ENCODE results near the gene DHRS2.
"Not testable (repeated sequence)": the region's sequence is repeated elsewhere in the genome, so short reads cannot be mapped to it uniquely, and the experiment has no call there.

The DHRS2 gene

DNA sequence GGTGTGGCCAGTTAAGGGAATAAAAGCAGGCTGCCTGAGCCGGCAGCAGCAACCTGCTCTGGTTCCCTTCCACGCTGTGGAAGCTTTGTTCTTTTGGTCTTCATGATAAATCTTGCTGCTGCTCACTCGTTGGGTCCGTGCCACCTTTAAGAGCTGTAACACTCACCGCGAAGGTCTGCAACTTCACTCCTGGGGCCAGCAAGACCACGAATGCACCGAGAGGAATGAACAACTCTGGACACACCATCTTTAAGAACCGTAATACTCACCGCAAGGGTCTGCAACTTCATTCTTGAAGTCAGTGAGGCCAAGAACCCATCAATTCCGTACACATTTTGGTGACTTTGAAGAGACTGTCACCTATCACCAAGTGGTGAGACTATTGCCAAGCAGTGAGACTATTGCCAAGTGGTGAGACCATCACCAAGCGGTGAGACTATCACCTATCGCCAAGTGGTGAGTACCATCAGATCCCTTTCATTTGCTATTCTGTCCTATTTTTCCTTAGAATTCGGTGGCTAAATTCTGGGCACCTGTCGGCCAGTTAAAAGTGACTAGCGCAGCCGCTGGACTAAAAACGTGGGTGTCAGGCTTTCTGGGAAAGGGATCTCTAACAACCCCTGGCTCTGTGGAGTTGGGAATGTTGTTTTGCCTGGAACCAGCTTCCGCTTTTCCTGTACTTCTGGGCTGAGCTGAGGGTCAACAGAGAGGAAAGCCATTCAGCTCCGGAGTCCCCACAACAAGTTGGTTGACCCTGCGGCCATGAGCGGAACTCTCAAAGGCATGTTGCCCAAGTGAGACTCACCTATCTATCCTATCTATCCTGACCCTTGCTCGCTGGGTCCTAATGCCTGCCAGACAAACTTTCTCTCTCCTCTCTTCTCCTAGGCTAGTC, at the start of gene DHRS2:
Gene DHRS2, plus strand, starts transcription at position 48 of the 895 bp plus-strand sequence. CDS start 2,501 bp downstream, outside the sequence.
- Mint-ChIP-seq H3K4me3 (no peak within 1 kb of the TSS), H3K27ac (no peak within 1 kb of the TSS), H3K27me3 (ENCODE audit: low read depth) (peaks cover 3% of the 10 kb centered on the region), H3K36me3 (ENCODE audit: low read depth) (no peaks in the 10 kb centered on the region), H3K9me3 (no peaks in the 10 kb centered on the region), H3K4me1 (ENCODE audit: low read depth) (peaks cover 4% of the 10 kb centered on the region)

DNA sequence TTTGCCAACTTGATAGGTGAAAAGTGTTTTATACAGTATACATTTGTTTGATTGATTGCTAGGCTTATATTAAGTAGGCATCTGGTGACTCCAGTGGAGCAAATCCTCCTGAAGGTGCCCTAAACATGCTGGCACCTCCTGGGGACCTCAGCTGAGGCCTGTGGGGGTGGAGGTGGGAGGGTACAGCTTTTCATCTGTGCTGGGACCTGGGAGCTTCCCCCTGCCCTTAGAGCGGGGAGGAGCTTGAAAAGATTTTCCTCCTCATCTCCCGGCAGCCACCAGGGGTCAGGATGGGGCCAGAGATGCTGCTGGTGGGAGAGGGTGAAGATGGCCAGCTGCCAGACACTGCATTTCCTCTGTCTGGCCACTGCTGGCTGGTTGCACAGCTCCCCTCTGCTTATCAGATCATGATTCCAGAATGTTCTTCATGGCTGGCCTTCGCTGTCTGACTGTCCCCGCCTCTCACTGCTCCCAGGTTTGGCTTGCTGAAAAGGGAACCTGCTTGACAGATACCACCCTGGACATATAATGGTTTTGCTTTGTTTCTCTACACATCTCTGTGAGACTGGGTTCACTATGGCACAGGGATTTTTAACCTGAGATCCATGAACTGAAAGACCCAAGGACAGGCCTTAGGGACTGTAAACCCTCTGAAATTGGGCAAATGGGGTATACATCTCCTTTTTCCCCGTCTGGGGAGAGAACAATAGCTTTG, 47.1 kb upstream of the DHRS2 start:
- Mint-ChIP-seq H3K27me3 (ENCODE audit: low read depth) (peaks cover 8% of the 10 kb centered on the region), H3K4me1 (ENCODE audit: low read depth) (peaks cover 2% of the 10 kb centered on the region), H3K36me3 (ENCODE audit: low read depth) (no peaks in the 10 kb centered on the region), H3K27ac (no peak overlapping the region), H3K9me3 (no peaks in the 10 kb centered on the region), H3K4me3 (no peak overlapping the region)

GRCh38 chr14:23589606-23590005, 46.6 kb upstream of the DHRS2 start:
- peaks cover 8% of the 10 kb centered on the region for H3K27me3 Mint-ChIP-seq (ENCODE audit: low read depth)
- peaks cover 2% of the 10 kb centered on the region for H3K4me1 Mint-ChIP-seq (ENCODE audit: low read depth)
- no peaks in the 10 kb centered on the region for H3K36me3 Mint-ChIP-seq (ENCODE audit: low read depth)
- H3K9me3 Mint-ChIP-seq: no peaks in the 10 kb centered on the region
- H3K27ac Mint-ChIP-seq: no peak overlapping the region
- H3K4me3 Mint-ChIP-seq: no peak overlapping the region

- peaks cover 8% of the 10 kb centered on the region for H3K27me3 Mint-ChIP-seq (ENCODE audit: low read depth)
- H3K4me3 Mint-ChIP-seq: no peak overlapping the region
These were observed 46.0 kb upstream of the DHRS2 start for GRCh38 chr14:23590198-23590597.

GRCh38 chr14:23594191-23594590, 42.0 kb upstream of the DHRS2 start:
- H3K4me3 Mint-ChIP-seq; H3K9me3 Mint-ChIP-seq; H3K36me3 Mint-ChIP-seq (ENCODE audit: low read depth); H3K27ac Mint-ChIP-seq; H3K4me1 Mint-ChIP-seq (ENCODE audit: low read depth); H3K27me3 Mint-ChIP-seq (ENCODE audit: low read depth): not testable (repeated sequence)

More at GRCh38 chr14:23590198-23590597, 46.0 kb upstream of the DHRS2 start:
- H3K9me3 Mint-ChIP-seq: no peaks in the 10 kb centered on the region
- no peaks in the 10 kb centered on the region for H3K36me3 Mint-ChIP-seq (ENCODE audit: low read depth)
- H3K4me1 Mint-ChIP-seq (ENCODE audit: low read depth): peaks cover 2% of the 10 kb centered on the region
- no peak overlapping the region for H3K27ac Mint-ChIP-seq

DNA sequence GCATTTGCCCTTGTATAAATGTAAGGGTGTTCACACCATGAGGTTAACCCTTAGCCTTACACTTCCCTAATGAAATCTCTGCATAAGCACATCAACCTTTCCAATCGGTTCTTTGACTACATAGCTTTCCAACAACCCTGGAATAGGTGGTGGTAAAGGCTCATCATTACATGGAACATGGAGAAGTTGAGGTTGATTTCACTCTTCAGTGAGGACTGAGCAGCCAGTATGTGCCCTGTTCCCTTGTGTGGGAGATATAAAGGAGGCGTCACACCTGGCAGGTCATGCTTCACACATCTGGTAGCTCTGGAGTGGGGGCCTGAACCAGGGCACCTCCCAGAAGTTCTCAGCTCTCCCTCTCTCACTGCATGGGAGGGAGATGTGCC, 35.8 kb upstream of the DHRS2 start:
- H3K27ac Mint-ChIP-seq: no peak overlapping the region
- H3K9me3 Mint-ChIP-seq: no peaks in the 10 kb centered on the region
- no peaks in the 10 kb centered on the region for H3K27me3 Mint-ChIP-seq (ENCODE audit: low read depth)
- H3K4me1 Mint-ChIP-seq (ENCODE audit: low read depth): no peaks in the 10 kb centered on the region
- no peak overlapping the region for H3K4me3 Mint-ChIP-seq
- H3K36me3 Mint-ChIP-seq (ENCODE audit: low read depth): no peaks in the 10 kb centered on the region

- Mint-ChIP-seq H3K4me1 (ENCODE audit: low read depth) (peaks cover 3% of the 10 kb centered on the region), H3K36me3 (ENCODE audit: low read depth) (no peaks in the 10 kb centered on the region), H3K27me3 (ENCODE audit: low read depth) (no peaks in the 10 kb centered on the region), H3K27ac (no peak overlapping the region), H3K4me3 (no peak overlapping the region), H3K9me3 (no peaks in the 10 kb centered on the region)
These were observed 35.4 kb upstream of the DHRS2 start for GRCh38 chr14:23600806-23601205.

GRCh38 chr14:23601424-23601823, 34.7 kb upstream of the DHRS2 start:
- Mint-ChIP-seq H3K9me3 (no peaks in the 10 kb centered on the region), H3K27ac (no peak overlapping the region), H3K27me3 (ENCODE audit: low read depth) (no peaks in the 10 kb centered on the region), H3K36me3 (ENCODE audit: low read depth) (no peaks in the 10 kb centered on the region), H3K4me1 (ENCODE audit: low read depth) (peaks cover 4% of the 10 kb centered on the region), H3K4me3 (no peak overlapping the region)

- Mint-ChIP-seq H3K36me3 (ENCODE audit: low read depth) (no peaks in the 10 kb centered on the region), H3K4me3 (no peak overlapping the region), H3K9me3 (no peaks in the 10 kb centered on the region), H3K4me1 (ENCODE audit: low read depth) (peaks cover 6% of the 10 kb centered on the region), H3K27ac (no peak overlapping the region), H3K27me3 (ENCODE audit: low read depth) (no peaks in the 10 kb centered on the region)
These were observed 34.4 kb upstream of the DHRS2 start for GRCh38 chr14:23601845-23602180.

GRCh38 chr14:23602181-23603095, 33.7 kb upstream of the DHRS2 start:
- peaks cover 6% of the 10 kb centered on the region for H3K4me1 Mint-ChIP-seq (ENCODE audit: low read depth)
- H3K36me3 Mint-ChIP-seq (ENCODE audit: low read depth): no peaks in the 10 kb centered on the region
- no peaks in the 10 kb centered on the region for H3K9me3 Mint-ChIP-seq
- no peak overlapping the region for H3K27ac Mint-ChIP-seq
- H3K4me3 Mint-ChIP-seq: no peak overlapping the region
- H3K27me3 Mint-ChIP-seq (ENCODE audit: low read depth): no peaks in the 10 kb centered on the region

DNA sequence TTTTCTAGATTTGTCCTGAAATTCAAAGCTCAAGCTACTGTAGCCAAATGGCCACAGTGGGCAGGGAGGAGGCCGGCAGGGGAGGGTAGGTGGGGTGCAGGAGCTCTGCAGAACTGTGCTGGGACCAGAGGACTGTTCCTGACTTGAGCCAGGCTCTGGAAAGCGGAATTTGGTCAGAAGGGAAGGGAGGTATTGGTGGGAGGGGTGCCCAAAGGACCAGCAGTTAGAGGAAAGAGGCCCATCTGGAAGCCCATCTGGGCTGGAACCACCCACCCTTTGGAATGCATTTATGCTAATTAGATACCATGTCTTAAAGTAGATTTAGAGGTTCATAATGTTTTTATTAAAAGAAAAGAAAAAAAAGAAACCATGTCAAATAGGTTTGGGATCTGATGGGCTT, 33.1 kb upstream of the DHRS2 start:
- Mint-ChIP-seq H3K4me1 (ENCODE audit: low read depth) (peaks cover 6% of the 10 kb centered on the region), H3K4me3 (no peak overlapping the region), H3K9me3 (no peaks in the 10 kb centered on the region), H3K36me3 (ENCODE audit: low read depth) (no peaks in the 10 kb centered on the region), H3K27me3 (ENCODE audit: low read depth) (no peaks in the 10 kb centered on the region), H3K27ac (no peak overlapping the region)

GRCh38 chr14:23604148-23604547, 32.0 kb upstream of the DHRS2 start:
- Mint-ChIP-seq H3K27me3 (ENCODE audit: low read depth) (no peaks in the 10 kb centered on the region), H3K4me1 (ENCODE audit: low read depth) (peaks cover 8% of the 10 kb centered on the region), H3K9me3 (peaks cover 4% of the 10 kb centered on the region), H3K36me3 (ENCODE audit: low read depth) (no peaks in the 10 kb centered on the region), H3K4me3 (no peak overlapping the region), H3K27ac (no peak overlapping the region)

- H3K27ac Mint-ChIP-seq: no peak overlapping the region
- no peaks in the 10 kb centered on the region for H3K27me3 Mint-ChIP-seq (ENCODE audit: low read depth)
- peaks cover 10% of the 10 kb centered on the region for H3K4me1 Mint-ChIP-seq (ENCODE audit: low read depth)
- no peaks in the 10 kb centered on the region for H3K36me3 Mint-ChIP-seq (ENCODE audit: low read depth)
- peaks cover 6% of the 10 kb centered on the region for H3K9me3 Mint-ChIP-seq
- H3K4me3 Mint-ChIP-seq: no peak overlapping the region
These were observed 31.4 kb upstream of the DHRS2 start for GRCh38 chr14:23604675-23605170.

- Mint-ChIP-seq H3K27ac (no peak overlapping the region), H3K36me3 (ENCODE audit: low read depth) (peaks cover 2% of the 10 kb centered on the region), H3K4me1 (ENCODE audit: low read depth) (peaks cover 19% of the 10 kb centered on the region), H3K4me3 (no peak overlapping the region), H3K27me3 (ENCODE audit: low read depth) (no peaks in the 10 kb centered on the region), H3K9me3 (peaks cover 6% of the 10 kb centered on the region)
These were observed 30.1 kb upstream of the DHRS2 start for GRCh38 chr14:23605931-23606585.
